ENCODE results near the gene USP47. TPM values are rescaled to one million over a fixed set of nuclear protein-coding genes. Genes with fewer than 3 reads are reported as not detected.

Gene USP47
- total RNA-seq, 4 donors from 2014 or later, result 30.5 to 74.2 (median 43.6) TPM

DNA sequence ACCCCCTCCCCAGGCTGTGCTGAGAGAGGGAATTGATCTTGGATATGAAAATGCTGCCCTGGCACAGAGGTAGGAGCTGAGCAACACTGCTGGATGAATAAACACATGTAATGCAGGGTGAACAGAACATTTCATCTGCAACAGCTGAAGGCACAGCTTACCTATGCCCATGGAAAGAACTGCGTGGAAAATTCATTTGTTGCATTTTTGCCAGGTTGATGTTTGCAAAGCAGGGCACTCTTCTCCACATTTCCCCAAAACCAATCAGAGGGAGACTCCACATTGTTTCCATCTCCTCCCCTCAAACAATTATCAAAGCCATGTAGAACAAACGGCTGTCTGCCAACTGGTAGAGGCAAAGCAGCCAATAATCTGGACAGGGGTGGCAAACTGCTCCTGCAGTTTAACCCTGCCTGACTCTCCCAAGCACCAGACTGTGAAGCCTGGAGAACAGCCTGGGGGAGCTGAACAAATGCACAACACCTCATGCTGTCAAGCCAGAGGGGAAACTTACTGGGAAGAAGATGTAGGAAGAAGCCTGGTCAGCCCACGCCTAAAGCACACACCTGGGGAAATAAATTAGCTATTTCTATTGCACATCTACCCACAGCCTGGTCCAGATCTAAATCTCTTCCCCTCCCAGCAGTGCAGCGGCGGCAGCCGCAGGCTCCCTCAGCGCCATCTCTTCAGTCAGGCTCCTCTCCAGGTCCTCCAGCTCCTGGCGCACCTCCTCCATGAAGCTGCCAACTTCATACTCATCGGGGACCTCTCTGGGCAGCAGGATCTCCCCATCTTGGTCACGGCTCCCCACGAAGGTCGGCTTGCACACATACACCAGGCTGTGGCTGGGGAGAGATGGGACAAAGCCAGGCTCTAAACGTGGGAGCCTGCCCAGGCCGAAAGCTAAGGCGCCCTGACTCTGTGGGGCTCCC, 122.3 kb downstream of the USP47 start:
- Histone ChIP-seq H3K4me3 (no peak overlapping the region), H3K4me1 (peaks cover 0 to 13% (median 0%) of the 10 kb centered on the region in 3 donors), H3K36me3 (peaks cover 0 to 16% (median 0%) of the 10 kb centered on the region in 3 donors), H3K9me3 (no peaks in the 10 kb centered on the region), H3K27ac (no peak overlapping the region), H3K27me3 (no peaks in the 10 kb centered on the region)
- no peak for DNase-seq
- 72 to 78% methylated on average over 11 to 13 of the region's 15 CpGs for WGBS, 2 donors
- no peak for TF ChIP-seq POLR2A (IDR thresholded peaks at IDR 0.05)
- intact Hi-C loops (cut with DNase I), result loop anchor here (10.0 kb wide), 1 partner anchor 81 kb away; no protein-coding TSS in a partner anchor

DNA sequence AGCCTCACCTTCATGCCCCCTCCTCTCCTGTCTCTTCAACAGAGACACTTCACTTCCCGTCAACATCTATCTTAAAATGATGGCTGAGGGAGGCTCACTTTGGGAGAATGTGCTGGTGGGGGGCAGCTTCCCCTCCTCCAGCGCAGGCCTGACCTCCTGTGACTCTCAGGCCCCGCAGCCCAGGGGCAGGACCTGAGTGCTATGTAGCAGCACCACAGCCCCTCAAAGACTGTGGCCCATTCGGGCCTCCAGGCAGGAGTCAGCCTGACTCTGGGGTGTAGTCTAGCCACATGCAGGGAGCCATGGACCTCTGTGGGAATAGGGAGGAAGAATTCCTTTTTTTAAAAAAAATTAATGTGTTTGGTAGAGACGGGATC, 123.0 kb downstream of the USP47 start:
- H3K4me1 ChIP-seq, result peaks cover 0 to 18% (median 0%) of the 10 kb centered on the region in 3 donors
- H3K4me3 ChIP-seq, result no peak overlapping the region
- no peak for DNase-seq
- intact Hi-C loops (cut with DNase I), result loop anchor here (10.0 kb wide), 1 partner anchor 80 kb away; no protein-coding TSS in a partner anchor
- H3K27ac ChIP-seq, result no peak overlapping the region
- no peaks in the 10 kb centered on the region for H3K27me3 ChIP-seq
- peaks cover 0 to 9% (median 0%) of the 10 kb centered on the region in 3 donors for H3K36me3 ChIP-seq
- TF ChIP-seq, protein P1, sequence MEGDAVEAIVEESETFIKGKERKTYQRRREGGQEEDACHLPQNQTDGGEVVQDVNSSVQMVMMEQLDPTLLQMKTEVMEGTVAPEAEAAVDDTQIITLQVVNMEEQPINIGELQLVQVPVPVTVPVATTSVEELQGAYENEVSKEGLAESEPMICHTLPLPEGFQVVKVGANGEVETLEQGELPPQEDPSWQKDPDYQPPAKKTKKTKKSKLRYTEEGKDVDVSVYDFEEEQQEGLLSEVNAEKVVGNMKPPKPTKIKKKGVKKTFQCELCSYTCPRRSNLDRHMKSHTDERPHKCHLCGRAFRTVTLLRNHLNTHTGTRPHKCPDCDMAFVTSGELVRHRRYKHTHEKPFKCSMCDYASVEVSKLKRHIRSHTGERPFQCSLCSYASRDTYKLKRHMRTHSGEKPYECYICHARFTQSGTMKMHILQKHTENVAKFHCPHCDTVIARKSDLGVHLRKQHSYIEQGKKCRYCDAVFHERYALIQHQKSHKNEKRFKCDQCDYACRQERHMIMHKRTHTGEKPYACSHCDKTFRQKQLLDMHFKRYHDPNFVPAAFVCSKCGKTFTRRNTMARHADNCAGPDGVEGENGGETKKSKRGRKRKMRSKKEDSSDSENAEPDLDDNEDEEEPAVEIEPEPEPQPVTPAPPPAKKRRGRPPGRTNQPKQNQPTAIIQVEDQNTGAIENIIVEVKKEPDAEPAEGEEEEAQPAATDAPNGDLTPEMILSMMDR (IDR thresholded peaks at IDR 0.05), result no peak
- no peak for TF ChIP-seq POLR2A (IDR thresholded peaks at IDR 0.05)
- no peaks in the 10 kb centered on the region for H3K9me3 ChIP-seq
- 89 to 100% methylated on average over 1 to 3 of the region's 5 CpGs for WGBS, 2 donors

DNA sequence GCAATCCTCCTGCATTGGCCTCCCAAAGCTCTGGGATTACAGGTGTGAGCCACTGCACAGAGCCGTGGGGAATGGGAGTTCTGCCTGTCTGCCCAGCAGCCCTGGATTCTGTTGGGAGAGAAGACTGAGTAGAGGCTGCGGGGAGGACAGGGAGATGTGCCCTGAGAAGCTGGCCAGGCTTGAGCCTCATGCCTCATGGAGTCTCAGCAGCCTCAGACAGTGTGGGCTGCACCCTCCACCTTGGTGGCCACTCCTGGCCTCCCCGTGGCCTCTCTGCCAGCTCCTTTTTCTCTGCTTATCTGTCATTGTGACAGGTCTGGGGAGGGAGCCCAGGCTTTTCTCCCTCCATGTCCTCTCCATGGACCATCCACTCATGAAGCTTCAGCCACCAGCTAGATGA, 123.4 kb downstream of the USP47 start:
- intact Hi-C loops (cut with DNase I), result loop anchor here (10.0 kb wide), 1 partner anchor 80 kb away; no protein-coding TSS in a partner anchor
- no peak for TF ChIP-seq POLR2A (IDR thresholded peaks at IDR 0.05)
- TF ChIP-seq, protein P1 (IDR thresholded peaks at IDR 0.05), result no peak
- no peaks in the 10 kb centered on the region for H3K27me3 ChIP-seq
- no peak overlapping the region for H3K27ac ChIP-seq
- H3K4me1 ChIP-seq, result peaks cover 0 to 18% (median 0%) of the 10 kb centered on the region in 3 donors
- peaks cover 0 to 6% (median 0%) of the 10 kb centered on the region in 3 donors for H3K36me3 ChIP-seq
- no peak overlapping the region for H3K4me3 ChIP-seq
- 61% methylated on average over 2 of the region's 3 CpGs; no CpG with 5 or more reads in 1 of the 2 donors for WGBS, 2 donors
- no peaks in the 10 kb centered on the region for H3K9me3 ChIP-seq
- no peak for DNase-seq

DNA sequence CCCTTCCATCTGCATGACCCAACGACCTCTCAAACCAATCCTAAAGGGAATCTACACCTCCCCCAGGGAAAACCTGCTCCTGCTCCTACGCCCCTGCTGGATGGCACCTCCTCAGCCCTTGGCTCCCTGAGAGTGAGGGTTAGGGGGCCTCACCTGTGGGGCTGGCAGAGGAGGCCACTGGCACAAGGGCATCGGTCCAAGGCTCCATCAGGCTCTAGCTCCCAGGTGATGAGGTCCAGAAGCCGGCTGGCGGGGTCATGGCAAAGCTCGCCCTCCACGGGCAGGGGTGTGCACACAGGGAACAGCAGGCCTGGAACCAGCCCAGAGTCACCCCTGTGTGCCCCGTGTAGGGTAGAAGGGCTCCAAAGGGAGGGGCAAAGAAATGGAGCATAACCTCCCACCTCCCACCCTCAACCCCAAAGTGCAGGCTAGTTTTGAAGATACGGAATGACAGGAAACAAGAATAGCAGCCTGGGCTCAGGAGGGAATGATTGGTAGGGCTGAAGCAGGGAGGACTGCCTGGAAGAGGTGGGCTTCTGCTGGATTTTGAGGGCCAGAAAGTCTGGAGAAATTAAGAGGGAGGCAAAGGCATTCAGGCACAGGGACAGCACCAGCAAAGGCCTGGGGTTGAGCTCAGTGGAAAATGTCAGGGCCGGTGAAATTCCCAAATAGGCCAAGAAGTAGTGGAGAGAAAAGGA, 124.0 kb downstream of the USP47 start:
- intact Hi-C loops (cut with DNase I), result loop anchor here (10.0 kb wide), 1 partner anchor 79 kb away; no protein-coding TSS in a partner anchor
- Histone ChIP-seq H3K27ac (no peak overlapping the region), H3K9me3 (no peaks in the 10 kb centered on the region), H3K27me3 (no peaks in the 10 kb centered on the region), H3K36me3 (peaks cover 0 to 6% (median 0%) of the 10 kb centered on the region in 3 donors), H3K4me3 (no peak overlapping the region), H3K4me1 (peaks cover 0 to 20% (median 0%) of the 10 kb centered on the region in 3 donors)
- no peak for TF ChIP-seq POLR2A (IDR thresholded peaks at IDR 0.05)
- TF ChIP-seq, protein P1 (IDR thresholded peaks at IDR 0.05), result no peak
- WGBS, 2 donors, result 93 to 100% methylated on average over 1 to 3 of the region's 10 CpGs
- no peak for DNase-seq

DNA sequence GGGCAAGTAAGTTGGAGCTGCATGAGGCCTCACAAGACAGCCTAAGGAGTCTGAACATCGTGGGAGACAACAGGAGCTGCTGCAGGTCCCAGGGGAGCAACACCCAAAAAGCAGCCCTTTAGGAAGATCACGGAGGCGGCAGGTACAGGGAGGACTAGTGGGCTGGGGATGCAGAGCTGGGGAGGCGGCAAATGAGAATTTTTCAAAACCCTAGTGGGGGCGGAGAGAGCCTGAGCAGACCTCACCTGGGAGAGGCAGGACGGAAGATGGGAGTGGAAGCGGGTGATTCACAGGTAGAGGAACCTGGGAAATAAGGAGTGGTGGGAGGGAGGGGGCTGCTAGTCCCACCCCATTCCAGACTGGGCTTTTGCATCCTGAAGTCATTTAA, 124.6 kb downstream of the USP47 start:
- TF ChIP-seq, protein P1 (IDR thresholded peaks at IDR 0.05), result no peak
- TF ChIP-seq POLR2A (IDR thresholded peaks at IDR 0.05), result no peak
- intact Hi-C loops (cut with DNase I), result loop anchor here (10.0 kb wide), 1 partner anchor 78 kb away; no protein-coding TSS in a partner anchor
- no peak overlapping the region for H3K27ac ChIP-seq
- no peak overlapping the region for H3K4me3 ChIP-seq
- no peaks in the 10 kb centered on the region for H3K9me3 ChIP-seq
- peaks cover 0 to 6% (median 0%) of the 10 kb centered on the region in 3 donors for H3K36me3 ChIP-seq
- DNase-seq, result no peak
- 86 to 88% methylated on average over 7 of the region's 7 CpGs for WGBS, 2 donors
- no peaks in the 10 kb centered on the region for H3K27me3 ChIP-seq
- H3K4me1 ChIP-seq, result peaks cover 0 to 19% (median 0%) of the 10 kb centered on the region in 3 donors

All from esophagus squamous epithelium (tissue), 5 donors.